GM21825 (cell line): ENCODE measurements around the gene FKTN.

Experiments used
- ATAC-seq: cut with Tn5 transposase; IDR thresholded peaks from one replicate; pipeline ENCODE4 v1.9.1; 2021; ENCODE audit warnings: mild to moderate bottlenecking, moderate library complexity; ENCODE audit not compliant: unreplicated experiment

Gene FKTN

GRCh38 chr9:105676351-105676923 lies 118.5 kb downstream of the FKTN start:
- ATAC-seq, result no peak

DNA sequence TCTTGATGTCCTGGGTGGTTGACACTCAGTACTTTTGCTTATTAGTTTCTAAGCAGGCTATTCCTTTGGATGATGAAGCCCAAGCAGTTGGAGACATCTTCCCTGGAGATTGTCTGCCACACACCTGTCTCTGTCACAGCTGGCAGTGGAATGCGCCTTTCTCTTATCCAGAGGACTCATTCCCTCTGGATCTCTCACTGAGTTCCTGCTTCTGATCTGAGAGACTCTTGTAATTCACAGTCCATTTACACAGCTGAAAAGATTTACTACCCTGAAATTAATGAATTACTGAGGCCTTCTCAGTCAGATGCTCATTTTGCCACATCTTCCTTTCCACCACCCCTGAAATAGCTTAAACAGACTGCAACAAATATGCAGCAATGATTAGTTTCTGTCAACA lies 120.2 kb downstream of the FKTN start:
- ATAC-seq, result no peak

DNA sequence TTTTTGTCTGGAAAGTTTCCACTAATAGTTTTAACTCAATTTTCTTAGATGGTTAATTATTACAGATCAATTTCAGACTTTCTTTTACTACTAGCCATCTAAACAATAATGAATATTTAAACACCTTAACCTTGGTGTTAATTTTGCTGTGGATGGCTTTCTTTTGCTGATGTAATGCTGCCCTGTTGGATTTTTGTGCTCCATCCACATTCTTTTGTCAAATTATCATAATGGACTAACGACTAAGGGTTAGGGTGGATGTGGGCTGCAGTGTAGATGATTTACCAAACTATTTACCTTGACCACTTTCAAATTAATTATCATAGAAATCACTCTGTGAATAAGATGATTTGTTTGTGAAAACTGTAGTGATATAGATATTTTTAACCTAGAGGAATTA lies 120.8 kb downstream of the FKTN start:
- ATAC-seq, result no peak

DNA sequence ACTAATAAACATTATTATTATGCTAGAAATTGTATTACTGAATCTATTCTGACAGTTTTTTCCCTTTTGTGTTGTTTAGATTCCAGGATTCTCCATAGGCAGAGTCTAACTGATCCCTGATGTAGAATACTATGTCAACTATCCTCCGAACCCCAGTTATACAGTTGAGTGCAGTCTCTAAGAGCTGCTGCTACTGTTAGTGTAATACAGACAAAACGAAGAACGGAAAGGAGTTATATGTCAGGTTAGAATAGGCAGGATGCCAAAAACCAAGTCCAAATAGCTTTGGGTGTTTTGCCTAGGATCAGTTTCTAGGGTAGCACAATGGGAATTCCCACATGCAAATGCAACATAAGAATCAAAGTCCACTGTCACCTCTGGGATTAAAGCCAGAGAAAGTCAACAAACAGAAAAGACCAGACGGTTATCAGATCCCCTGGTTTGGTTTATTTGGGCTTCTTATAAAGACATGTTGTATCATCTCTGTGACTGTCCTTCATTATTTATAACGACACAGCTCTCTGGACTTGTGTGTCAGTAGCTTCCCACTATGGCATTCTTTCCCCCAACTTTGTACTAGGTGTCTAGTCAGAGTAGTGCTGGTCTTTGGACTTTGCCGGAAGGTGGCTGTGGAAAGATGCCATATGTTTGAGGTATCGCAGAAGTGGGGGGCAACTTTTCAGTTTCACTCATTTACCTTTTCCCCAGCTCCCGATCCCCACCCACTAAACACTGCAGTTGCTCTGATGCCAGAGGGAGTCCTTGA lies 121.5 kb downstream of the FKTN start:
- no peak for ATAC-seq

DNA sequence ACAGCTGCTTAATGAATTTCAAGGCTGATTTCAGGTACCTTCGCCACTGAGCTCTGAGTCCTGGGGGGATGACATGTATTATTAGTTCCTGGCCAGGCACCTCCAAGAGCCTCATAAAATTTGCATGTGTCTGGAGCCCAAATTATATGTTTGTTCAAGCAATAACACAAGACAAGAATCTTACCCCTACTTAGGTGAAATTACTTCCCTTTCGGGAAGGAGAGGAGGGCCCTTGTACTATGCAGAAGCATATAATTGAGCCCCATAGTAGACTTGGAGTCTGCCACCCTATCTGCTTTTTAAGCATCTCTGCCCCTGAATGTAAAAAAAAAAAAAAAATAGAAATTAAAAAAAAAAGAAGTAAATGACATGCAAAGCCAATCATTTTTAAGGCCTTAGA lies 123.4 kb downstream of the FKTN start:
- ATAC-seq, result no peak

- no peak for ATAC-seq
Measured at GRCh38 chr9:105681724-105682123, 123.8 kb downstream of the FKTN start.

DNA sequence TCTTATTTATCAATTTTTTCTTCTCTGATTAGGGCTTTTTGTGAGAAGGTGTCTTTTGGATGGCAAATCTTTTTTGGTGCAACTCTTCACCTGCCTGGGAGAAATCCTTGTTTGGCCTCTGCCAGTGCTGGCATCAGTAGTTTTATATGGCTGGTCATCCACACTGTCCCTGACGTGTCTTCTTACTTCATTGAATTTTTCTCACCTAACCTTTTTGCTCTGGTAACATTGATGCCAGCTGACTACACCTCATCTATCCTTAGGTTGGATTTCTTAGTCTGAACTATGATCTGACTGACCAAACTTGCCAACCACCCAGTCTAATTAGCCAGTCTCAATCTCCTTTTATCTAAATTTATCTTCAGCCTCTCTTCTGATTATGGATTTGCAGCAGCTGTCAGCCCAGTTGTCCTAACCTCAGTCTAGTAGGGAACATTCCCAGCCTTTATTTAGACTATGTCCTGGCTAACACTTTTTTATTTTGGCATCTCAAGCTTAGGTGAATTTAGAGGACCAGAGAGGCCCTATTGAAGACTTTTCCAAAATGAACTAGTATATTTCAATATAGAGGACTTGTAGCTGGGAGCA lies 125.9 kb downstream of the FKTN start:
- ATAC-seq, result no peak

GRCh38 chr9:105686936-105687335 lies 129.0 kb downstream of the FKTN start:
- no peak for ATAC-seq
